GM12878 (cell line): ENCODE data around the gene OPCML. TPM values are rescaled to one million over a fixed set of nuclear protein-coding genes. Genes with fewer than 3 reads are reported as not detected.

Experiments used
- ATAC-seq: fragments of 200-7000 bp; cut with Tn5 transposase; 3 replicates; pipeline ENCODE4 v1.9.1; 2020; ENCODE audit warnings: mild to moderate bottlenecking, moderate library complexity
- BruUV-seq: library from RNA; stranded (reverse); fragments of 400-500 nt; replicated peaks from 2 replicates; lab custom pipeline; 2021; lab: Mats Ljungman, UMichigan
- CTCF ChIA-PET: fragments of 300-600 bp; sonication (Branson Sonifier 250); formaldehyde crosslinking; extraction: SDS; loops from one replicate; lab custom pipeline; 2021; ENCODE audit warnings: inconsistent platforms; lab: Yijun Ruan, JAX
- POLR2A ChIA-PET: fragments of 350-600 bp; formaldehyde crosslinking; extraction: SDS; loops from one replicate; lab custom pipeline; 2021; ENCODE audit warnings: inconsistent platforms; lab: Charles Lee
- RAD21 ChIA-PET: fragments of 300-600 bp; sonication (Branson Sonifier 250); formaldehyde crosslinking; loops from one replicate; lab custom pipeline; 2023; ENCODE audit warnings: antibody characterized with exemption; ENCODE audit not compliant: unreplicated experiment; lab: Charles Lee
- SMC1A ChIA-PET: fragments of 300-600 bp; sonication (Branson Sonifier 250); formaldehyde crosslinking; loops from one replicate; lab custom pipeline; 2023; ENCODE audit not compliant: unreplicated experiment, uncharacterized antibody; lab: Charles Lee
- DNase-seq: peaks from one replicate; pipeline ENCODE4 v3.0.0-alpha.2; 2011; ENCODE audit warnings: low read depth, low spot score
- FAIRE-seq: peaks from 3 replicates; lab custom pipeline; 2011; peaks lifted over from hg19 to GRCh38; lab: Jason Lieb, UNC
- H2AFZ ChIP-seq: 2 replicates; pipeline ENCODE4 v1.6.0; 2011; ENCODE audit warnings: low read depth, low read length, control low read depth; ENCODE audit not compliant: control insufficient read depth
- H3K27ac ChIP-seq: 2 replicates; pipeline ENCODE4 v1.5.1; 2011; ENCODE audit warnings: control low read depth; ENCODE audit not compliant: control insufficient read depth, insufficient read depth
- H3K27me3 ChIP-seq, 2 experiments: replicated peaks in 1 of 2; 2 replicates each; pipeline versions ENCODE4 v1.6.0 to v1.6.1; 2011; ENCODE audit warnings: low read length in 1 of 2; ENCODE audit not compliant: control insufficient read depth in 2 of 2, insufficient read depth in 2 of 2
- H3K36me3 ChIP-seq, 2 experiments: 2 replicates each; pipeline ENCODE4 v1.5.1; 2011; ENCODE audit warnings: low read length in 1 of 2; ENCODE audit not compliant: control insufficient read depth in 2 of 2, insufficient read depth in 2 of 2
- H3K4me1 ChIP-seq: 2 replicates; pipeline ENCODE4 v1.6.1; 2011; ENCODE audit warnings: mild to moderate bottlenecking, low read length, moderate library complexity, mixed read lengths; ENCODE audit not compliant: control insufficient read depth, insufficient read depth
- H3K4me2 ChIP-seq: 2 replicates; pipeline ENCODE4 v1.6.0; 2011; ENCODE audit warnings: control low read depth; ENCODE audit not compliant: control insufficient read depth, insufficient read depth
- H3K4me3 ChIP-seq: fragments of 200-600 bp; sonication (generic); 2 replicates; pipeline ENCODE4 v1.5.1; 2016
- H3K79me2 ChIP-seq: 2 replicates; pipeline ENCODE4 v1.6.0; 2011; ENCODE audit warnings: low read length; ENCODE audit not compliant: control insufficient read depth, insufficient read depth
- H3K9ac ChIP-seq: 2 replicates; pipeline ENCODE4 v1.8.0; 2011; ENCODE audit warnings: low read length, control low read depth, mixed read lengths; ENCODE audit not compliant: control insufficient read depth, insufficient read depth
- H3K9me3 ChIP-seq: replicated peaks from 3 replicates; pipeline ENCODE4 v1.5.1; 2011; ENCODE audit warnings: mild to moderate bottlenecking, low read length; ENCODE audit not compliant: control insufficient read depth, insufficient read depth
- H4K20me1 ChIP-seq: 2 replicates; pipeline ENCODE4 v1.6.0; 2011; ENCODE audit not compliant: control insufficient read depth, insufficient read depth
- CREB1 ChIP-seq: IDR thresholded peaks from 2 replicates; pipeline ENCODE4 v1.6.1; 2012; ENCODE audit warnings: low read depth, mild to moderate bottlenecking, inconsistent platforms
- MXI1 ChIP-seq: fragments of 150-350 bp; IDR thresholded peaks from 2 replicates; pipeline ENCODE4 v1.6.1; 2011; ENCODE audit warnings: low read depth, mild to moderate bottlenecking, inconsistent platforms, low read length, improper control_type of control experiment
- RB1 ChIP-seq: fragments of 450-650 bp; formaldehyde crosslinking; IDR thresholded peaks from 2 replicates; pipeline ENCODE4 v1.6.1; 2017; ENCODE audit warnings: mild to moderate bottlenecking, borderline replicate concordance
- SMARCA5 ChIP-seq: fragments of 450-650 bp; IDR thresholded peaks from 2 replicates; pipeline ENCODE4 v1.6.1; 2017; ENCODE audit warnings: mild to moderate bottlenecking
- SUZ12 ChIP-seq: fragments of 200-600 bp; sonication (generic); IDR thresholded peaks from one replicate; pipeline ENCODE4 v1.6.1; 2018; ENCODE audit warnings: antibody characterized with exemption, mild to moderate bottlenecking; ENCODE audit not compliant: unreplicated experiment
- whole genome bisulfite sequencing: methylation state at CpG from one replicate; pipeline ENCODE4 v1.1.6; 2016; ENCODE audit warnings: low lambda C conversion rate; ENCODE audit not compliant: insufficient replicate concordance, insufficient coverage; ENCODE audit errors: missing lambda C conversion rate; 5-methylcytosine and 5-hydroxymethylcytosine counted together
- in situ Hi-C: fragments of 300-500 bp; cut with MboI; formaldehyde crosslinking; loops from 9 replicates; pipeline ENCODE4 v1.14.3; 2018; ENCODE audit warnings: mixed read lengths
- intact Hi-C: fragments of 100-400 bp; cut with micrococcal nuclease; formaldehyde crosslinking; loops from one replicate; pipeline ENCODE4 v1.14.2; 2022; ENCODE audit not compliant: unreplicated experiment
- polyA plus RNA-seq, 11 experiments: library from polyadenylated mRNA; depleted of rRNA in 4 of 11; unstranded in 6 of 11; stranded (reverse) in 5 of 11; fragments of >200 nt; fragmentation: Nextera tagmentation in 4 of 11; fragmentation: Illumina TruSeq in 1 of 11; extraction: Ambion mirVana in 4 of 11; extraction: Trizol in 1 of 11; gene quantifications; 1 replicate in 1 of 11; 2 replicates in 10 of 11; pipeline versions ENCODE4 v1.2.1 to v1.2.3, GENCODE V29; 2011 to 2016; ENCODE audit warnings: inconsistent platforms in 2 of 11, missing spikeins in 2 of 11, low read depth in 1 of 11
- total RNA-seq, 4 experiments: library from RNA; depleted of rRNA in 3 of 4; stranded (reverse); fragments of >200 nt in 3 of 4; fragmentation: Illumina TruSeq in 1 of 4; extraction: Trizol in 1 of 4; gene quantifications; 2 replicates each; pipeline versions ENCODE4 v1.2.1 to v1.2.3, GENCODE V29; 2013 to 2021
- TF ChIP-seq, protein P1 (sequence below): IDR thresholded peaks from 2 replicates; pipeline ENCODE4 v1.6.1; 2012; ENCODE audit warnings: improper control_type of control experiment, low read depth, low read length; ENCODE audit not compliant: insufficient replicate concordance
- TF ChIP-seq, protein P2 (sequence below), 3 experiments: IDR thresholded peaks in 2 of 3; conservative IDR thresholded peaks in 1 of 3; 2 replicates each; pipeline ENCODE4 v1.5.1; 2011; ENCODE audit warnings: low read depth in 3 of 3, low read length in 3 of 3, mild to moderate bottlenecking in 3 of 3, control low read depth in 2 of 3, moderate library complexity in 2 of 3, inconsistent platforms in 1 of 3, mixed read lengths in 1 of 3; ENCODE audit not compliant: control insufficient read depth in 2 of 3, insufficient read depth in 1 of 3; ENCODE audit errors: extremely low read depth in 1 of 3
- TF ChIP-seq, protein P3 (sequence below): IDR thresholded peaks from 2 replicates; pipeline ENCODE4 v1.6.1; 2012; ENCODE audit warnings: mild to moderate bottlenecking, low read depth, low read length

Gene OPCML
- total and polyA plus RNA-seq, 10 of the 15 experiments (the other 5 are each of a cell fraction or from before 2014, with no cell fraction given), result 0.84 TPM; not detected in 9

DNA sequence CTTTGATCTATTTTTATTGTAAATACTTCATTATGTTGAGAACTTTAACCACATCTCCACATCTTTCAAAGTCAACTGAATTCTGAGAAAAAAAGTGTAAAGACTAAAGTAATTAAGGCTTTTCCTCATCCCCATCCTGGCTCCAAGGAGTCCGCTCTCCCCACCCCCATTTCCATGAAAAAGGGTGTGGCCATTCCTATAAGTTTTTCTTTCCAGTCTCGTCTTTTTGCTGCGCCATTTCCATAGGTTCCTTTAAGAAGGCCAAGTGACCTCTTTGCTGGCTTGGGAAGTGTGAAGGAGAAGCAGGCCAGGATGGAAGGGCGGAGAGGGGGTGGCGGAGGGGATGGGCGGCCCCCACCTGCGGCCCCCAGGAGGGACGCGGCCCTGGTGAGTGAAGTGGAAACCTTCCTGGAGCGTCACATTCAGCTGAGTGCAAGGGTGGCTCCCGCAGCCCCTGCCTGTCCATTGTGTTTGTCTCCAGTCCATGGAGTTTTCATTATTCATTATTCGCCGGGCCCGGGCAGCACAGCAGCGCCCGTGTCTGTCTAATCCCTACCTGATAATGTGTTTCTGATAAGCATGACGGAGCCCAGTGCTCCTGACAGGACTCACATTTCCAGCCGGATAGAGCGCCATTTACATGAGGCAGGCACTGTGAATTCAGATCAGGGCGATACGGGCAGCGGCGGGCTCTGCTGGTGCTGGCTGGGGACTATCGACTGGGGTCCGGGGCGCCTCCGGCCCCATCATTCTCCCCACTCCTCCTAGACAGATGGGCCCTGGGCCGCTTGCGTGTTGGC is 739.8 kb downstream of the OPCML start:
- DNase-seq, result no peak
- RAD21 ChIA-PET, result no interaction called here
- H3K27me3 ChIP-seq, result no peaks in the 10 kb centered on the region
- ATAC-seq, result no peak
- CTCF ChIA-PET, result no interaction called here
- in situ Hi-C loops (no loop called here), intact Hi-C loops (no loop called here)
- no peak for FAIRE-seq
- no peak overlapping the region for H3K9ac ChIP-seq
- WGBS, result 57% methylated on average over 20 of the region's 29 CpGs
- H3K79me2 ChIP-seq, result no peaks in the 10 kb centered on the region
- SMC1A ChIA-PET, result no interaction called here
- no peaks in the 10 kb centered on the region for H3K4me1 ChIP-seq
- BruUV-seq, result no TSS peak
- POLR2A ChIA-PET, result no interaction called here
- no peak overlapping the region for H3K27ac ChIP-seq
- no peaks in the 10 kb centered on the region for H3K9me3 ChIP-seq
- H3K4me3 ChIP-seq, result no peak overlapping the region
- H4K20me1 ChIP-seq, result no peaks in the 10 kb centered on the region
- H3K36me3 ChIP-seq, result no peaks in the 10 kb centered on the region
- no peak overlapping the region for H2AFZ ChIP-seq
- no peak overlapping the region for H3K4me2 ChIP-seq
- TF ChIP-seq, protein P1, sequence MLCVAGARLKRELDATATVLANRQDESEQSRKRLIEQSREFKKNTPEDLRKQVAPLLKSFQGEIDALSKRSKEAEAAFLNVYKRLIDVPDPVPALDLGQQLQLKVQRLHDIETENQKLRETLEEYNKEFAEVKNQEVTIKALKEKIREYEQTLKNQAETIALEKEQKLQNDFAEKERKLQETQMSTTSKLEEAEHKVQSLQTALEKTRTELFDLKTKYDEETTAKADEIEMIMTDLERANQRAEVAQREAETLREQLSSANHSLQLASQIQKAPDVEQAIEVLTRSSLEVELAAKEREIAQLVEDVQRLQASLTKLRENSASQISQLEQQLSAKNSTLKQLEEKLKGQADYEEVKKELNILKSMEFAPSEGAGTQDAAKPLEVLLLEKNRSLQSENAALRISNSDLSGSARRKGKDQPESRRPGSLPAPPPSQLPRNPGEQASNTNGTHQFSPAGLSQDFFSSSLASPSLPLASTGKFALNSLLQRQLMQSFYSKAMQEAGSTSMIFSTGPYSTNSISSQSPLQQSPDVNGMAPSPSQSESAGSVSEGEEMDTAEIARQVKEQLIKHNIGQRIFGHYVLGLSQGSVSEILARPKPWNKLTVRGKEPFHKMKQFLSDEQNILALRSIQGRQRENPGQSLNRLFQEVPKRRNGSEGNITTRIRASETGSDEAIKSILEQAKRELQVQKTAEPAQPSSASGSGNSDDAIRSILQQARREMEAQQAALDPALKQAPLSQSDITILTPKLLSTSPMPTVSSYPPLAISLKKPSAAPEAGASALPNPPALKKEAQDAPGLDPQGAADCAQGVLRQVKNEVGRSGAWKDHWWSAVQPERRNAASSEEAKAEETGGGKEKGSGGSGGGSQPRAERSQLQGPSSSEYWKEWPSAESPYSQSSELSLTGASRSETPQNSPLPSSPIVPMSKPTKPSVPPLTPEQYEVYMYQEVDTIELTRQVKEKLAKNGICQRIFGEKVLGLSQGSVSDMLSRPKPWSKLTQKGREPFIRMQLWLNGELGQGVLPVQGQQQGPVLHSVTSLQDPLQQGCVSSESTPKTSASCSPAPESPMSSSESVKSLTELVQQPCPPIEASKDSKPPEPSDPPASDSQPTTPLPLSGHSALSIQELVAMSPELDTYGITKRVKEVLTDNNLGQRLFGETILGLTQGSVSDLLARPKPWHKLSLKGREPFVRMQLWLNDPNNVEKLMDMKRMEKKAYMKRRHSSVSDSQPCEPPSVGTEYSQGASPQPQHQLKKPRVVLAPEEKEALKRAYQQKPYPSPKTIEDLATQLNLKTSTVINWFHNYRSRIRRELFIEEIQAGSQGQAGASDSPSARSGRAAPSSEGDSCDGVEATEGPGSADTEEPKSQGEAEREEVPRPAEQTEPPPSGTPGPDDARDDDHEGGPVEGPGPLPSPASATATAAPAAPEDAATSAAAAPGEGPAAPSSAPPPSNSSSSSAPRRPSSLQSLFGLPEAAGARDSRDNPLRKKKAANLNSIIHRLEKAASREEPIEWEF, result no peak
- no peak for TF ChIP-seq SUZ12
- TF ChIP-seq, protein P2, sequence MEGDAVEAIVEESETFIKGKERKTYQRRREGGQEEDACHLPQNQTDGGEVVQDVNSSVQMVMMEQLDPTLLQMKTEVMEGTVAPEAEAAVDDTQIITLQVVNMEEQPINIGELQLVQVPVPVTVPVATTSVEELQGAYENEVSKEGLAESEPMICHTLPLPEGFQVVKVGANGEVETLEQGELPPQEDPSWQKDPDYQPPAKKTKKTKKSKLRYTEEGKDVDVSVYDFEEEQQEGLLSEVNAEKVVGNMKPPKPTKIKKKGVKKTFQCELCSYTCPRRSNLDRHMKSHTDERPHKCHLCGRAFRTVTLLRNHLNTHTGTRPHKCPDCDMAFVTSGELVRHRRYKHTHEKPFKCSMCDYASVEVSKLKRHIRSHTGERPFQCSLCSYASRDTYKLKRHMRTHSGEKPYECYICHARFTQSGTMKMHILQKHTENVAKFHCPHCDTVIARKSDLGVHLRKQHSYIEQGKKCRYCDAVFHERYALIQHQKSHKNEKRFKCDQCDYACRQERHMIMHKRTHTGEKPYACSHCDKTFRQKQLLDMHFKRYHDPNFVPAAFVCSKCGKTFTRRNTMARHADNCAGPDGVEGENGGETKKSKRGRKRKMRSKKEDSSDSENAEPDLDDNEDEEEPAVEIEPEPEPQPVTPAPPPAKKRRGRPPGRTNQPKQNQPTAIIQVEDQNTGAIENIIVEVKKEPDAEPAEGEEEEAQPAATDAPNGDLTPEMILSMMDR (IDR thresholded peaks at IDR 0.05 in 2 of 3, conservative IDR thresholded peaks at IDR 0.05 in 1 of 3; ENCODE audit: control insufficient read depth in 2 of 3, extremely low read depth in 1 of 3, insufficient read depth in 1 of 3, low read depth in 3 of 3, low read length in 3 of 3), result no peak
- no peak for TF ChIP-seq RB1
- TF ChIP-seq MXI1, result no peak
- TF ChIP-seq CREB1, result no peak
- TF ChIP-seq, protein P3, sequence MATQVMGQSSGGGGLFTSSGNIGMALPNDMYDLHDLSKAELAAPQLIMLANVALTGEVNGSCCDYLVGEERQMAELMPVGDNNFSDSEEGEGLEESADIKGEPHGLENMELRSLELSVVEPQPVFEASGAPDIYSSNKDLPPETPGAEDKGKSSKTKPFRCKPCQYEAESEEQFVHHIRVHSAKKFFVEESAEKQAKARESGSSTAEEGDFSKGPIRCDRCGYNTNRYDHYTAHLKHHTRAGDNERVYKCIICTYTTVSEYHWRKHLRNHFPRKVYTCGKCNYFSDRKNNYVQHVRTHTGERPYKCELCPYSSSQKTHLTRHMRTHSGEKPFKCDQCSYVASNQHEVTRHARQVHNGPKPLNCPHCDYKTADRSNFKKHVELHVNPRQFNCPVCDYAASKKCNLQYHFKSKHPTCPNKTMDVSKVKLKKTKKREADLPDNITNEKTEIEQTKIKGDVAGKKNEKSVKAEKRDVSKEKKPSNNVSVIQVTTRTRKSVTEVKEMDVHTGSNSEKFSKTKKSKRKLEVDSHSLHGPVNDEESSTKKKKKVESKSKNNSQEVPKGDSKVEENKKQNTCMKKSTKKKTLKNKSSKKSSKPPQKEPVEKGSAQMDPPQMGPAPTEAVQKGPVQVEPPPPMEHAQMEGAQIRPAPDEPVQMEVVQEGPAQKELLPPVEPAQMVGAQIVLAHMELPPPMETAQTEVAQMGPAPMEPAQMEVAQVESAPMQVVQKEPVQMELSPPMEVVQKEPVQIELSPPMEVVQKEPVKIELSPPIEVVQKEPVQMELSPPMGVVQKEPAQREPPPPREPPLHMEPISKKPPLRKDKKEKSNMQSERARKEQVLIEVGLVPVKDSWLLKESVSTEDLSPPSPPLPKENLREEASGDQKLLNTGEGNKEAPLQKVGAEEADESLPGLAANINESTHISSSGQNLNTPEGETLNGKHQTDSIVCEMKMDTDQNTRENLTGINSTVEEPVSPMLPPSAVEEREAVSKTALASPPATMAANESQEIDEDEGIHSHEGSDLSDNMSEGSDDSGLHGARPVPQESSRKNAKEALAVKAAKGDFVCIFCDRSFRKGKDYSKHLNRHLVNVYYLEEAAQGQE, result no peak
- no peak for TF ChIP-seq SMARCA5
